GM18505 (cell line): ENCODE data around the gene CTIF.
"Not testable (repeated sequence)": the region's sequence is repeated elsewhere in the genome, so short reads cannot be mapped to it uniquely, and the experiment has no call there.

Experiments used
- ATAC-seq: cut with Tn5 transposase; IDR thresholded peaks from one replicate; pipeline ENCODE4 v1.9.1; 2021; ENCODE audit not compliant: unreplicated experiment
- POLR2A ChIP-seq: IDR thresholded peaks from 4 replicates; pipeline ENCODE4 v1.6.1; 2011; ENCODE audit warnings: borderline replicate concordance; ENCODE audit not compliant: insufficient read depth, insufficient read length; ENCODE audit errors: extremely low read depth

The CTIF gene

GRCh38 chr18:48860269-48861180, 321.7 kb downstream of the CTIF start:
- no peak for ATAC-seq
- TF ChIP-seq POLR2A = no peak

GRCh38 chr18:48861181-48861708, 322.4 kb downstream of the CTIF start:
- no peak for TF ChIP-seq POLR2A
- ATAC-seq = no peak

- TF ChIP-seq POLR2A = no peak
- ATAC-seq = no peak
These were observed 323.3 kb downstream of the CTIF start for GRCh38 chr18:48862132-48862531.

GRCh38 chr18:48862678-48863270, 323.9 kb downstream of the CTIF start:
- no peak for TF ChIP-seq POLR2A
- no peak for ATAC-seq

GRCh38 chr18:48863432-48864065, 324.7 kb downstream of the CTIF start:
- TF ChIP-seq POLR2A = no peak
- ATAC-seq = no peak

GRCh38 chr18:48864876-48865275, 326.0 kb downstream of the CTIF start:
- TF ChIP-seq POLR2A = no peak
- no peak for ATAC-seq

- TF ChIP-seq POLR2A = no peak
- no peak for ATAC-seq
These were observed 327.4 kb downstream of the CTIF start for GRCh38 chr18:48866028-48866733.

GRCh38 chr18:48866856-48867255, 328.0 kb downstream of the CTIF start:
- no peak for TF ChIP-seq POLR2A
- no peak for ATAC-seq

- no peak for ATAC-seq
- no peak for TF ChIP-seq POLR2A
These were observed 329.1 kb downstream of the CTIF start for GRCh38 chr18:48867978-48868377.

GRCh38 chr18:48868468-48869466, 329.9 kb downstream of the CTIF start:
- peak; percentile 76 for ATAC-seq

GRCh38 chr18:48869591-48869990, 330.8 kb downstream of the CTIF start:
- no peak for TF ChIP-seq POLR2A
- ATAC-seq = no peak

More at GRCh38 chr18:48868468-48869466, 329.9 kb downstream of the CTIF start:
- TF ChIP-seq POLR2A = no peak

GRCh38 chr18:48870926-48871325, 332.1 kb downstream of the CTIF start:
- ATAC-seq = not testable (repeated sequence)
